Measurements from ENCODE around the gene OGFR.
A peak's percentile ranks its signal among the peaks of the same experiment; 100 is the strongest.

OGFR gene

DNA sequence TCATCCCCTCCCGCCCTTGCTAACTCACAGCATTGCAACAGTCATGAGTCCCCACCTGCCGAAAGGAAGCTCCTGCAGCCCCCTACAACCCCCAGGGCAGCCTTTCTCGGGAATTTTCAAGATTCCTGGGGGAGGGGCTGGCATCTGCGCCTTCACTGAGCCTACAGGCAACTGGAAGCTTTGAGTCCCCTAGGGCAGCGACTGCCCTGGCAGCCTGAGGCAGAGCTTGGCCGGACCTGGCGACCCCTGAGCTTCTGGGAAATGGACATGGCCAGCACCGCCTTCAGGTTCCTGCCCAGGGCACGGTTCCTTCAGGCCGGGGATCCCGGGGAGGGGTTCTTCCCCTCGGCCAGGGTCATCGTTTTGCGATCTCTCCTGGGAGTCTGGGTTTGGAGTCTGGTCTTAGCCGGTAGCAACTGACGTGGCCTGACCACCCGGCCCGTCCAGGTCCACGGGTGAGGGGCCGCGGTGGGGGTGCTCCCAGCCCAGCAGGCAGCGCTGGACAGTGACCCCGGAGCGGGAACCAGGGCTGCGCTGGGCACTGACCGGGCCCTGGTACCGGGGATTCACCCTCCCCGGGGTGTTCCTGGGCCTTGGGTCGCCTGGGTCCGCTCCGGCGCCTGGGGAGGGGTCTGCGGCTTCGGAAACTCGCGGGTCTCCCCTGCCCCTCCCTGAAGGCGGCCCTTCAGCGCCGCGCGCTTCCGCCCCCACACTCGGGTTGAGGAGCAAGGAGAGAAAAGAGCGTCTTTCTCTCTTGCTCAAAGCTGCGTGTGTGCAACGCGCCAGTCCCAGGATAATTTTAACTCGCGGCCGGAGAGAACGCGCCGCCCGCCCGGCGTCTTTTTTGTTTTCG is 11.6 kb downstream of the OGFR start:
- DNase-seq, result no peak

DNA sequence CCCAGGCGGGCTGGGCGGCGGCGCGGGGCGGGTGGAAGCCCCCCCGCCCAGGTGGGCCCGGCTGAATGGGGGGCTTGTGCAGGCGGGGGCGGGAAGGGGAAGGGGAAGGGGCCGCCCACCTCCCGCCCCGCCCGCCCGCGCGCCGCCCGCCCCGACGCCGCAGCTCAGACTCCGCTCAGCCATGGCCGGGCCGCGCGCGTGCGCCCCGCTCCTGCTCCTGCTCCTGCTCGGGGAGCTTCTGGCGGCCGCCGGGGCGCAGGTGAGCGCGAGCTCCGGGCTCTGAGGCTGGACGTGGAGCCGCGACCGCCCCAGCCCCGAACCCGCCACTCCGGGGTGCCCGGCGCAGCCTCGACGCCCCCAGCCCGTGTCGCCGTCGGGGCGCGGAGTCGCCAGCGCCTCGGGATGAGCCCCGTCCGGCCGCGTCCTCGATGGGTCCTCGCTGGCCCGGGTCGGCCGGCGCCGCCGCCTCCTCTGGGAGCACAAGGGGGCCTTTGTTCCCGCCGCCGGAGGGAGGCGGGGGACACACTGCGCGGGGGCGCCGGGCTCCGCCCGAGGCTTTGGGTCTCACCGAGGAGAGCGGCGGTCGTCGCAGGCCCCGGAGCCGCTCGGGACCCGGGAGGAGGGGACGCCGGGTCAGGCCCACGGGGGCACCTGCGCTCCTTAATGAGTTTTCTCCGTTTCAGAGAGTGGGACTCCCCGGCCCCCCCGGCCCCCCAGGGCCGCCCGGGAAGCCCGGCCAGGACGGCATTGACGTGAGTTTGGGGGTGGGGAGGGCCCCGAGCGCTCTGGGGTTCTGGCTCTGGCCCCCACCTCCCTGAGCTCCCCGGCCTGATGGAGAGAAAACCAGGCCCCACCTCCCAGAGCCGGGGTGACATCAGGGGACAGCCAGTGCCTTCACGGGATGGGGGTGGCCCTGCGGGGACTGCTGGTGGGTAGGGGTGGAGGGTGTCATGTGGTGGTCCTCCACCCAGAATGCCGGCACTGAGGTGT is 12.5 kb downstream of the OGFR start, which contains the start of gene COL9A3:
COL9A3 (plus strand) TSS at position 167 of the 990 bp plus-strand sequence; CDS start at position 182, 15 bp downstream.
- DNase-seq, result no peak

DNA sequence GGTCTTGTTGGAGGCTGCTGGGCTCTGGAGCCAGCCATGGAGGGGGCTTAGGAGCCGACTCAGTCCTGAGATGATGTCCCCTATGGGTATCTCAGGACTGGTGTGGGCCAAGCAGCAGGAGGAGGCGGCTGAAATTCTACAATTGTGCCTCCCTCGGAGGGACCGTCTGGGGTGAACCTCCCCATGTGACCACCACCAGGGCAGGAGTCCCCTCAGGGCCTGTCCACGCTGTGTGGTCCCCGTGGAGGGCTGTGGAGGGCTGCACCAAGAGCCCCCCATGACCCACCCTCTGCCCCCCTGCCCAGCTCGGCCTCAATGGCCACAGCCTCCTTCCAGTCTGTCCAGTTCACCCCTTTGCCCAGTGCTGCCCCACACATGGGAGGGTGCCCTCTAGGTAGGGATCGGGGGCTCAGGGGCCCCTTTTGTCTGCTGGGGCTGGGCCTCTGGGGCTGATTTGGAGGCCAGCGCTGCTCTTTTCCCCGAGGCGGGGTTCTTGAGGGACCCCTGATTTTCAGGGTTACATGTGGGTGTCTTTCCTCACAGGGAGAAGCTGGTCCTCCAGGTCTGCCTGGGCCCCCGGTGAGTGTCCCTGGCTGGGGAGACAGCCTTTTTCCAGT is 13.4 kb downstream of the OGFR start:
- DNase-seq, result no peak

DNA sequence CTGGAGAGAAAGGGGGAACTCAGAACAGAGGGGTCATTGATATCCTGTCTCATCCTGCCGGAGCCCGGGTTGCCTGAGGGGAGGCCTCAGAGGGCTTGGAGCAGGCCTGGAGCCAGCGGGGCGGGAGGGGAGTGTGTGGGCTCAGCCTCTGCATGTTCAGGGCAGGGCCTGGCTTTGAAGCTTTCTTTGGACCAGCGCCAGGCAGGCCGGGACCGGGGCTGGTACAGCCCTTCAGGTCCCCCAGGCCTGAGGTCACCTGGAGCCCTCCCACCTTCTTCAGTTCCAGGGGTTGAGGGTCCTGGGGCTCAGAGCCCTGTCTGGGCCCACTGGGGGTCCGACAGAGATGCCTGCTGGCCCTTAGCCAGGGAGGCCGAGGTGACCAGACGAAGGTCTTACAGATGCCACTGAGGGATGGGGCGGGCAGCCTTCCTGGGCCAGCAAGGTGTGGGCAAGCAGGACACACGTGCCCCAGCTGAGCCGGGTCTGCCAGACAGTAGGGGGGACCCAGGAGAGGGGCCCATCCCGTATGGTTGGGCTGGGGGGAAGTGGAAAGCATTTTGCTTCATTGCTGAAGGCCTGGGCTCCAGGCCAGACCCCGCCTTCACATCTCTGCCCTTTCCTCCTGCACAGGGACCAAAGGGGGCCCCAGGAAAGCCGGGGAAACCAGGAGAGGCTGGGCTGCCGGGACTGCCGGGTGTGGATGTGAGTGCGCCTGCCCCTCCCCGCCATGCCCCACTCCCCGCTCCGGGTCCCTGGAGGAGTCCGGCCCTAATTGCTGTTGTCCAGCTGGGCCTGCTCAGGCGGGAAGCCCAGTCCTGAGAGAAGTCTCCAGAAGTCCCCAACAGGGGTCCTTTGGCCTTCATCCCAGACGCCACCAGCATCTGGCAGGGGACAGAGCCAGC is 14.2 kb downstream of the OGFR start:
- no peak for DNase-seq

DNA sequence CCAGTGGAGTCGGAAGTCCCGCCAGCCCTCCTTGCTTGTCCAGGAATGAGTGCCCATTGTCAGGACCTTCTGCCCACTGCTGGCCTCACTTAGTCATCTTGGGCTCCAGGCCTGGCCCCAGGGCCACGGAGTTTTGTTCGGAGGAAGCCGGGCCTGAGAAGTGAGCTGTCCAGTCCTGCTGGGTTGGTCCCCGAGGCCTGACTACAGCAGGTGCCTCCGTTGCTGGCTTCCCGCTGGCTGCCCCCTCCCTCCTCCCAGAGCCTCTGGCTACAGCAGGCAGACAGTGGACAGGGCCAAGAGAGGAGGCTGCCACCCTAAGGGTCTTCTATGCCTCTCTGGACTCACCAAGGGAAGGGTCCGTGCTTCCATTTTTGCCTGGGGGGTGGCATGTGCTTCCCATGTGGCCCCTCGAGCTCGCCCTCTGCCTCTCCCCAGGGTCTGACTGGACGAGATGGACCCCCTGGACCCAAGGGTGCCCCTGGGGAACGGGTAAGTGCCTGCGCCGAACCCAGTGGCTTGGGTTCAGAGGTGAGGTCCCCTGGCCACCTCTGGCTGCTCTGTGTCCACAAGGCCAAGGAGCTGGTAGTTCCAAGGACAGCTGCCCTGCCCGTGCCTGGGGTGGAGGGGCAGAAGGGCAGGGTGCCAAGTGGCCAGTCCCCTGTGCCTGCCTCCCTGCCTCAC is 15.0 kb downstream of the OGFR start:
- no peak for DNase-seq

DNA sequence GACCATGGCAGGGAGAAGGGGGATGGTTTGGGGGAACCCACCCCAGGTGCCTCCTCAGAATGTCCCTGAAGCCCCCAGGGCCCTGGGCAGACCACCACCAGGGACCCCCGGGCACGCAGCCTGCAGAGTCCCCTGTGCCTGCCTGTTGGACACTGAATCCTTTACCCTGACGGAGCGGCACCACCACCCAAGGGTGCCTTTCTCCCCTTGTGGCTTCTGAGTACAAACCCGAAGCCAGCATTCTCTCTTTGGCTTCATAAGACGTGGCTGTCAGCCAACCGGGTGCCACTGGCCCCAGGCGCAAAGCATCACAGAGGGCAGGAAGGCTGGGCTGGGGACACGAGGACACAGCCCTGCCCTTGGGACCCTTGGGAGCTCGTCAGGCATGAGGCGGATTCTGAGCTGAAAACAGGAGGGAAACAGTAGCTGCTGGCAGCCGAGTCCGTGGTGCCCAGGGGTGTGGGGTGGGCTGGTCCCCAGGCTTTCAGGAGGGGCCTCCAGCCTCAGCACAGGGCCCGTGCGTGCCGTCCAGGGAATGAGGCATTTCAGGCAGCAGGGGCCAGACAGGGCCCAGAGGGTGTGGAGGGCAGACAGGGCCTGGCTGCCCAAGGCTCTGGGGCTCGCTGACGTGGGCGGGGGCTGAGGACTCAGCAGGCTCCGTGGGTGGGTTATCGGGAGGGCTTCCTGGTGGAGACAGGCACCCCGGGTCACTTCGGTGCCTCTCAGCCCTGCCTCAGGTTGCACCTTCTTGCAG is 15.8 kb downstream of the OGFR start:
- no peak for DNase-seq

DNA sequence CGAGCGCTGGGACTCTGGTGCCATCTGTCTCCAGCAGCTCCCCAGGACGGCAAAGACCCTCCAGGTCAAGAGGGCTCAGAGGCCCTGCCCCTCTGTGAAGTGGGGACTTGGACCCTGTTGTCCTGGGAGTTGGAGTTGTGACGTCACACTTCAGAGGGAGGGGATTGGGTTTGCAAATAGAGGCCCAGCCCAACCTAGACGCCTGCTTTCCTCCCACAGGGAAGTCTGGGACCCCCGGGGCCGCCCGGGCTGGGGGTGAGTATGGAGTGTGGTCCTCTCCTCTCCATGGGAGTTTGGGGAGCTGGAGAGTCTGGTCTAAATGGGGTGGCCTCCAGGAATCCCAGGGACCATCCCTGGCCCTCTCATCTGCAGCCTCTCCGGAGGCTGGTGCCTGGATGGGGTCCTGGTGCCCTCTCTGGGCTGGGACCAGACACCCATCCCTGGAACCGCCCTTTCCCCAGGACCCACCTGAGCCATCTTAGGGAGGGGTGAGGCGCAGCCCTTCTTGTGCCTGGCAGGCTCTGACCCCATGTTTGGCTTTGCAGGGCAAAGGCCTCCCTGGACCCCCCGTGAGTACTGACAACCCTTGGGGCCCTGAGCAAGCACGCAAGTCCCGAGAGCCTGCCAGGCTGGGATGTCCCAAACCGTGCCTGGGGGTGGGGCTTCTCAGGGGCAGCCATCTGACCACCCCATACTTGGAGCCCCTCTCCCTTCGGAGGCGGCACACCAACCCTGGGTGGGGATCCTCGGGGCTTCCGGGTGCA is 16.5 kb downstream of the OGFR start:
- no peak for DNase-seq

DNA sequence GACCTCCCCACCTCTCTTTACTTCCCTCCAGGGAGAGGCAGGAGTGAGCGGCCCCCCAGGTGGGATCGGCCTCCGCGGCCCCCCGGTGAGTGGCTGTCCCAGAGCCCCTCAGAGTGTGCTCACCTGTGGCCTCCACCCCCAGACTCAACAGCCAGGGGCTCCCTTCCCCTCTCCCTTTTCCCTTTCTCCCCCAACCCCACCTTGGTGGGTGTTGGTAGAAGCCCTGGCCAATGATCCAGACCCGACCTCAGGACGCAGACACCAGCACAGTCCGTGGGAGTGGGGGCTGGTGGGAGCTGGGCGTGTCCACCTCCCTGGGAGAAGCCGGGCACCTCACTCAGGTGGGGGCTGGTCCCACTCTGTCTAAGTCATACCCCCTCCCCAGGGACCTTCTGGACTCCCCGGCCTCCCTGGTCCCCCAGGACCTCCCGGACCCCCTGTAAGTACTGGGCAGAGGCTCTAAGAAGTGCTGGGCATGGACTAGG is 17.1 kb downstream of the OGFR start:
- DNase-seq, result no peak

DNA sequence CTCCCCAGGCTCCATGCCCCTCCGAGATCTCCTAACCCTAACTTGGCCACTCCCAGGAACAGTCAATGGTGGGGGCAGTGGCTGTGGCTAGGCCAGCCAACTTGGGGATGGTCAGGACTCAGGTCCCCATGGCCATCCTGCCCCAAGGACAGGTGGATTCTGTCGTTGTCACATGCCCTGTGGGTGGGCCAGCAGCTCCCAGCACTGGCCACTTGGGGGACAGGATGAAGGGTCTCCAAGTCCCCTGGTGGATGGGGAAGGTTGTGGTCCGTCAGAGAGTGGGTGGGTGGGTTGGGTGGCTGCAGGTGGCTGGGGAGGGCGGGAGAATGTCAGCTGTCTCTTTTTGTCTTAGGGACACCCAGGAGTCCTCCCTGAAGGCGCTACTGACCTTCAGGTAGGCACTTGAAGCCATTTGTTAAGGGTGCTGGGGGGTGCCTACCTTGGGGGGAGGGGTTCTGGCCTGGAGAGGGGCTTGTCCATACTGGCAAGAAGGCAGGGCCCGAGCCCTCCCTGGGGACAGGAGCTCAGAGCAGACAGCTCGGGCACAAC is 17.7 kb downstream of the OGFR start:
- no peak for DNase-seq

DNA sequence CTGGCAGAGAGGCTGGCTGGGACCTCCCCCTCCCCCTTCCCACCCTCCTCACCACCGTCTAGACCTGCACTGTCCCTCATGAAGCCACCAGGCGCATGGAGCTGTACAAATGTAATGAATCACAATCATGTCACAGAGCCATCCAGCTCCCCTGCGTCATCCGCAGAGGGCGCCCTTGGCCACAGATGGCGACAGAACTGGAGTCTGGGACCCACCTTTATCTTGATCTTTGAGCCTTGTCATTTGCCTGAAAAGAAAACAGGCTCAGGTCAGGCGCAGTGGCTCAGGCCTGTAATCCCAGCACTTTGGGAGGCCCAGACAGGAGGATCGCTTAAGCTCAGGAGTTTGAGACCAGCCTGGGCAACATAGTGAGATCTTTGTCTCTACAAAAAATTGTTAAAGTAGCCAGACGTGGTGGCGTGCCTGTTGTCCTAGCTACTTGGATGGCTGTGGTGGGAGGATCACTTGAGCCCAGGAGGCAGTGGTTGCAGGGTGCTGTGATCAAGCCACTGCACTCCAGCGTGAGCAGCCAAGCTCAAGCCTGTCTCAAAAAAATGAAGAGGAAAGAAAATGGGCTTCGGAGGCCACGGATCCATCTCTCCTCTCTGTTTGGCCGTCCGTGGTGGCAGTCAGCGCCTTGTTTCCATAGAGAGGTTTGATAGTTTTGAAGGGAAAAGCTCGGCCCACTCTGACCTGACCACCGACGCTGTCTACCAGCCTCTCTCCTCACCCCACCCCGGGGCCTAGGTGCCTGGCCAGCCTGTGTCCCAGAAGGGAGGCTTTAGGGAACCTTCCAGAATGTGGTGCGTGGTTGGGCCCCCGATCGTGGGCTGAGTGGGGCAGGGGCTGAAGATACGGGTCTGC is 18.4 kb downstream of the OGFR start:
- DNase-seq, result peak; percentile 75

DNA sequence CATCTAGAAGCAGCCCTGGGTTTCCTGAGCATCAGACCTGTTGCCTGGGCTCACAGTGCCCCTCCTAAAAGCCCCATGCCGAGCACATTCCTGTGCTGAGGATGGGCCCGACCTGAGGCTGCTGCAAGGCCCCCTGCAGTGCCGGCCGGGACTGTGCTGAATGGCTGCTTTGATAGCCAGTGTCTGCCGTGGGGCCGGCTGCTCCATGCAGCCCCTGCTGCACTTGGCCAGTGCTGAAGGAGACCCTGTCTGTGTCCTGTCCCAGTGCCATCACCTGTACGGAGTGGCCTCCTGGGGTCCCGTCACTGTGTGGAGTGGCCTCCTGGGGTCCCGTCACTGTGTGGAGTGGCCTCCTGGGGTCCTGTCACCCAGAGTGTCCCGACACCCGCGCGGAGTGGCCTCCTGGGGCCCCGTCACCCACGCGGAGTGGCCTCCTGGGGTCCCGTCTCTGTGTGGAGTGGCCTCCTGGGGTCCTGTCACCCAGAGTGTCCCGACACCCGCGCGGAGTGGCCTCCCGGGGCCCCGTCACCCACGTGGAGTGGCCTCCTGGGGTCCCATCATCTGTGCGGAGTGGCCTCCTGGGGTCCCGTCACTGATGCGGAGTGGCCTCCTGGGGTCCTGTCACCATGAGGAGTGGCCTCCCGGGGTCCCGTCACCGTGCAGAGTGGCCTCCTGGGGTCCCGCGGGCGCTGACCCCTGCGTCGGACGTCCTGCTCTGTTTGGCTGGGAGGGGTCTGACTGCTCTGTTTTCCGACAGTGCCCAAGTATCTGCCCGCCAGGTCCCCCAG is 19.2 kb downstream of the OGFR start:
- no peak for DNase-seq

DNA sequence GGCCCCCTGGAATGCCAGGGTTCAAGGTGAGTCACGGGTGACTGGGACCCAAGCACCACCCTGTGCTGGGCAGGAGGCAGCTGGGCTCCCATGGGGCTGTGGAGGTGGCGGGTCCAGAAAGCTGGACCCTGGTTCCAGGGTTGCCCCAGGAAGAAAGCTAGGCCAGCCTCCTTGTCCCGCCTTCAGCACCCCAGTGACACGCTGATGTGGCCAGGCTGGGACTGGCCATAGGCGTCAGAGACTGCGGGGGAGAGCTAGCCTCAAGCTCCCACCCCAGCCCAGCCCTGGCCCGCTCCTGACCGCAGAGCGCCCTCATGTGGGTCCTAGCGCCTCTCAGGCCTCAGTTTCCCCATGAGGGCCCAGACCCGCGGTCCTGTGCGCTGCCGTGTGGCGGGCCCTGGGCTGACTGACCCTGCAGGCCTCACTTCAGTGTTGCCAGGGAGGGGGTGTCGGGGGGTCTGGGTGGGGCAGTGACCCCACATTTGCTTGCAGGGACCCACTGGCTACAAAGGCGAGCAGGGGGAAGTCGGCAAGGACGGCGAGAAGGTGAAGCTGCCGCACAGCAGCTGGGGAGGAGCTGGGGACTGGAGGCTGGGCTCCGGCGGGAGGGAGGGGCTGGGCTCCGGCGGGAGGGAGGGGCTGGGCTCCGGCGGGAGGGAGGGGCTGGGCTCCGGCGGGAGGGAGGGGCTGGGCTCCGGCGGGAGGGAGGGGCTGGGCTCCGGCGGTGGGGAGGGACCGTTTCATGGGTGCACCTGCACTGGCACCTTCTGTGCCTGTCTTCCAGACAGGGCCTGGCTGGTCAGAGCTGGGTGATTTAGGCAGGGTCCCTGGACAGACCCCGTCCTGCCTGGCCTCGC is 20.1 kb downstream of the OGFR start:
- DNase-seq, result peak; percentile 56

DNA sequence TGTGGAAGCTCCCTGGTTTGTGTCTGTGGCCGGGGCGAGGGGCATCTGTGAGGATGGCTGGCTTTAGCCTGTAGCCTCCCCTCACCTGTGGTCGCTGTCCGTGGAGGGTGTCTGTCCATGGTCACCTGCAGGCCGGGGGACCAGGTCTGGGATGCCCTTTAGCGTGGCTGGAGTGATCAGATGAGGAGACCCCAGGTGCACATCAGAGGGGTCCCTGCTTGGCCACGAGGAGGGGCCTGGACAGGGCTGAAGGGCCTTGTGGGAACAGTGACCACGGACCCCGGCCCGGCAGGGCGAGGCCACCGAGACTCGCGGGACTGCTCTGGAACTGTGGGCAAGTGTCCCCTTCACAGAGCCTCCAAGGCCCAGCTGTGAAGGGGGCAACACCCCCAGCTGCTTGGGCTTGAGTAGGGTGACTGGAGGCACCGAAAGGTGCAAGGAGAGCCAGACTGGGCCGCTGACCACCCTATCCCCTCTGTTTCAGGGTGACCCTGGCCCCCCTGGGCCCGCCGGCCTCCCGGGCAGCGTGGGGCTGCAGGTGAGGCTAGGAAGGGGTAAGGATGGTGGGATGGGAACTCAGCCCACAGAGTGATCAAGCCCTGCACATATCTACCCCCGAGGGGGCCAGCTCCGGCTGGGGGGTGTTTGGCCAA is 20.8 kb downstream of the OGFR start:
- DNase-seq, result no peak

DNA sequence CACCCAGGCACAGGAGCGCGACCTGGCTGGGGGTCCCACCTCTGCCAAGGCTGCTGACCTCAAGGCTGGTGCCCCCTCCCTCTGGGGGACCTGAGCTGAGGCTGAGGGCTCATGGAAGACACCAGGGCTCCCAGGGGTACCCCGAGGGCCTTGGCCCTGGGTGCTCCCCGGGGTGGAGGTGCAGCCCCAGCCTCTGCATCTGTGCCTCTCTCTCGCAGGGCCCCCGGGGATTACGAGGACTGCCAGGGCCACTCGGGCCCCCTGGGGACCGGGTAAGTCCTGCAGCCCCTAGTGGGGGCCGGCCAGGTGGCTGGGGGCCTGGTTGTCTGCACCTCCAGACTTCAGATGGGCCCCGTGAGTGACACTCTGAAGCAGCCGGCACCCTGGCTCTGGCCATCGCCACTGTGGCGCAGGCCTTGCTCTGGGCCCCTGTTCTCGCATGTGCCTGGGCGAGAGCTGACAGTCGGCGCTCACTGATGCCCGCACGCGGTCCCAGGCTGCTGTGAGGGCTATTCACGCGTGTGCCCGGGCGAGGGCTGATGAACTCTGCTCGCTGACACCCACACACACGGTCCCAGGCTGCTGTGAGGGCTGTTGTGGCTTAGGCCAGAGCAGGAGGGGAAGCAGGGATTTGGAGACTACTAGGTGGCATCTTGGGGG is 21.5 kb downstream of the OGFR start:
- no peak for DNase-seq

DNA sequence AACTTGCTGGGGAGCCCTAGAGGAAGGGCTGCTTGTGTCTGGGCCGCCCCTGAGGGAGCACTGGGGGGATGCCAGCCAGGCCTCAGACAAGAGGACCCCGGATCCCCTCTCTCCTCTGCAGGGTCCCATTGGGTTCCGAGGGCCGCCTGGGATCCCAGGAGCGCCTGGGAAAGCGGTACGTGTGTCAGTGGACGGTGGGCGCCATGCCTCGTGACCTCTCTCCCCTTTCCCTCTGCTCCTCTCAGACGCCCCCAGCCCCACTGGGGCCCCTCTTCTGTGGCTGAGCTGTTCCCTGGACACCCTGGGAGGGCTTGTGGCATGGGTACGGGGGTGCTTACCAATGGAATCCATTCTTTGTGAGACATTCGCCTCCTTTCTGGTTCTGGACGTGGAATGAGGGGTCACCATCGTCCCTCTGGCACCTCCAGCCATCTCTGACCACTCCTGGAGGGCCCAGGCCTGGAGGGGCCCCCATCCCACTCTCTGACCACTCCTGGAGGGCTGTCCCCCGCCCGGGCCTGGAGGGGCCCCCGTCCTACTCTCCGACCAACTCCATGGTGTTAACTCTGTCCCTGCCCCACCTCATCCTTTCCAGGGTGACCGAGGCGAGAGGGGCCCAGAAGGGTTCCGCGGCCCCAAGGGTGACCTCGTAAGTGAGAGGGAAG is 22.1 kb downstream of the OGFR start:
- no peak for DNase-seq

Data from stimulated activated CD4-positive, alpha-beta T cell treated with anti-CD3 and anti-CD28 coated beads, Interleukin-1b, Interleukin-23, amount 100 ng/mL, for 48 hours (primary cell).